Hepatocyte (in vitro differentiated cells): Measurements from ENCODE around the gene MIEF1. TPM values are rescaled to one million over a fixed set of nuclear protein-coding genes. Genes with fewer than 3 reads are reported as not detected.

ENCODE experiments used
- DNase-seq: peaks from one replicate; pipeline ENCODE4 v3.0.0-alpha.2; 2016; ENCODE audit warnings: low spot score
- H2AFZ ChIP-seq: fragments of 200-600 bp; sonication (generic); 2 replicates; pipeline ENCODE4 v1.6.0; 2016; ENCODE audit warnings: antibody characterized with exemption, mild to moderate bottlenecking
- H3K27ac ChIP-seq: fragments of 200-600 bp; sonication (generic); 2 replicates; pipeline ENCODE4 v1.5.1; 2016; ENCODE audit warnings: mild to moderate bottlenecking
- H3K27me3 ChIP-seq: fragments of 200-600 bp; sonication (generic); 2 replicates; pipeline ENCODE4 v1.6.1; 2016
- H3K36me3 ChIP-seq: fragments of 200-600 bp; sonication (generic); replicated peaks from 2 replicates; pipeline ENCODE4 v1.5.1; 2016; ENCODE audit warnings: low read depth; ENCODE audit not compliant: insufficient read depth
- H3K4me1 ChIP-seq: fragments of 200-600 bp; sonication (generic); 2 replicates; pipeline ENCODE4 v1.5.1; 2016; ENCODE audit warnings: mild to moderate bottlenecking, moderate library complexity; ENCODE audit not compliant: insufficient read depth
- H3K4me2 ChIP-seq: fragments of 200-600 bp; sonication (generic); 2 replicates; pipeline ENCODE4 v1.6.0; 2016
- H3K4me3 ChIP-seq: fragments of 200-600 bp; sonication (generic); 2 replicates; pipeline ENCODE4 v1.5.1; 2016; ENCODE audit warnings: mild to moderate bottlenecking
- H3K79me2 ChIP-seq: fragments of 200-600 bp; sonication (generic); 2 replicates; pipeline ENCODE4 v1.6.0; 2017; ENCODE audit warnings: mild to moderate bottlenecking
- H3K9me2 ChIP-seq: fragments of 200-600 bp; sonication (generic); replicated peaks from 2 replicates; pipeline ENCODE4 v1.6.0; 2017; ENCODE audit warnings: mild to moderate bottlenecking; ENCODE audit not compliant: insufficient read depth
- H3K9me3 ChIP-seq: fragments of 200-600 bp; sonication (generic); 2 replicates; pipeline ENCODE4 v1.5.1; 2016; ENCODE audit warnings: low read depth, mild to moderate bottlenecking
- H4K20me1 ChIP-seq: fragments of 200-600 bp; sonication (generic); 2 replicates; pipeline ENCODE4 v1.6.0; 2016; ENCODE audit warnings: mild to moderate bottlenecking; ENCODE audit not compliant: insufficient read depth, poor library complexity, severe bottlenecking
- CTCF ChIP-seq: fragments of 200-600 bp; sonication (generic); IDR thresholded peaks from 2 replicates; pipeline ENCODE4 v1.5.1; 2016; ENCODE audit warnings: antibody characterized with exemption, mild to moderate bottlenecking; ENCODE audit not compliant: poor library complexity
- EZH2 ChIP-seq: fragments of 200-600 bp; sonication (generic); IDR thresholded peaks from 2 replicates; pipeline ENCODE4 v1.6.1; 2016; ENCODE audit warnings: antibody characterized with exemption, mild to moderate bottlenecking, borderline replicate concordance
- EZH2phosphoT487 ChIP-seq: fragments of 200-600 bp; sonication (generic); IDR thresholded peaks from one replicate; pipeline ENCODE4 v1.6.1; 2018; ENCODE audit warnings: antibody characterized with exemption, mild to moderate bottlenecking, low read depth, moderate library complexity; ENCODE audit not compliant: unreplicated experiment, severe bottlenecking
- WGBS: methylation state at CpG from one replicate; pipeline ENCODE4 v1.1.6; 2016; ENCODE audit warnings: low lambda C conversion rate; ENCODE audit errors: missing lambda C conversion rate; 5-methylcytosine and 5-hydroxymethylcytosine counted together
- polyA plus RNA-seq: library from polyadenylated mRNA; unstranded; fragments of >200 nt; fragmentation: Nextera tagmentation; extraction: Ambion mirVana; gene quantifications from 2 replicates; pipeline ENCODE4 v1.2.1, GENCODE V29; 2016
- total RNA-seq: library from RNA; depleted of rRNA; stranded (reverse); fragments of >200 nt; gene quantifications from 2 replicates; pipeline ENCODE4 v1.2.3, GENCODE V29; 2014

MIEF1 gene
- total and polyA plus RNA-seq, 2 experiments from 2014 or later: 22.2 to 31.8 TPM

- peak; percentile 89 for DNase-seq
- no peaks in the 10 kb centered on the region for H3K27me3 ChIP-seq
Measured at GRCh38 chr22:39496131-39496838, 5.8 kb upstream of the MIEF1 start.

GRCh38 chr22:39497429-39497828, 4.7 kb upstream of the MIEF1 start:
- Histone ChIP-seq H3K4me2 (no peak overlapping the region), H3K4me1 (peaks cover 20% of the 10 kb centered on the region), H3K9me2 (no peaks in the 10 kb centered on the region), H3K36me3 (no peaks in the 10 kb centered on the region), H3K27me3 (no peaks in the 10 kb centered on the region), H3K4me3 (no peak overlapping the region), H3K27ac (no peak overlapping the region), H2AFZ (no peak overlapping the region), H3K79me2 (no peaks in the 10 kb centered on the region), H3K9me3 (no peaks in the 10 kb centered on the region), H4K20me1 (no peaks in the 10 kb centered on the region)
- DNase-seq: no peak
- TF ChIP-seq CTCF (no peak), EZH2phosphoT487 (no peak), EZH2 (no peak)
- 96% methylated on average over 8 of the region's 8 CpGs for WGBS

More at GRCh38 chr22:39496131-39496838, 5.8 kb upstream of the MIEF1 start:
- no peak for TF ChIP-seq EZH2
- peak; percentile 66 for TF ChIP-seq CTCF
- no peaks in the 10 kb centered on the region for H4K20me1 ChIP-seq
- peaks cover 14% of the 10 kb centered on the region for H3K4me1 ChIP-seq
- no peaks in the 10 kb centered on the region for H3K9me2 ChIP-seq
- no peak overlapping the region for H3K4me3 ChIP-seq
- no peaks in the 10 kb centered on the region for H3K36me3 ChIP-seq
- WGBS: 46% methylated on average over 13 of the region's 13 CpGs
- H2AFZ ChIP-seq: peak overlapping the region; percentile 17
- no peak overlapping the region for H3K27ac ChIP-seq
- no peaks in the 10 kb centered on the region for H3K79me2 ChIP-seq
- no peak overlapping the region for H3K4me2 ChIP-seq
- no peaks in the 10 kb centered on the region for H3K9me3 ChIP-seq

- H3K4me3 ChIP-seq: no peak overlapping the region
- H2AFZ ChIP-seq: no peak overlapping the region
- H3K79me2 ChIP-seq: peaks cover 9% of the 10 kb centered on the region
- H3K9me2 ChIP-seq: no peaks in the 10 kb centered on the region
- no peak overlapping the region for H3K27ac ChIP-seq
- no peaks in the 10 kb centered on the region for H3K36me3 ChIP-seq
- peaks cover 23% of the 10 kb centered on the region for H3K4me1 ChIP-seq
- no peaks in the 10 kb centered on the region for H4K20me1 ChIP-seq
- WGBS: 47% methylated on average over 2 of the region's 2 CpGs
- no peaks in the 10 kb centered on the region for H3K27me3 ChIP-seq
- no peak for DNase-seq
- H3K9me3 ChIP-seq: no peaks in the 10 kb centered on the region
- H3K4me2 ChIP-seq: no peak overlapping the region
- TF ChIP-seq EZH2: no peak
- no peak for TF ChIP-seq CTCF
- TF ChIP-seq EZH2phosphoT487: no peak
Measured at GRCh38 chr22:39498368-39498767, 3.7 kb upstream of the MIEF1 start.
